Fibroblast of skin of right quadriceps (primary cell): Measurements from ENCODE around the gene LTK.

ENCODE experiments used
- DNase-seq: peaks from one replicate; pipeline ENCODE4 v3.0.0-alpha.2; 2013

Gene LTK

GRCh38 chr15:41523097-41523496 is 9.5 kb upstream of the LTK start:
- DNase-seq, result no peak

GRCh38 chr15:41521614-41522013 is 8.0 kb upstream of the LTK start:
- no peak for DNase-seq

GRCh38 chr15:41520636-41521035 is 7.0 kb upstream of the LTK start:
- DNase-seq, result no peak

- no peak for DNase-seq
These were observed 4.3 kb upstream of the LTK start for GRCh38 chr15:41517895-41518449.

GRCh38 chr15:41512940-41513505 is 604 bp downstream of the LTK start:
- DNase-seq, result no peak

GRCh38 chr15:41512512-41512939 is 1.1 kb downstream of the LTK start:
- no peak for DNase-seq

- no peak for DNase-seq
These were observed 1.7 kb downstream of the LTK start for GRCh38 chr15:41511899-41512369.

- DNase-seq, result no peak
These were observed 2.2 kb downstream of the LTK start for GRCh38 chr15:41511331-41511898.

GRCh38 chr15:41510728-41511127 is 2.9 kb downstream of the LTK start:
- no peak for DNase-seq

GRCh38 chr15:41507820-41508290 is 5.8 kb downstream of the LTK start:
- no peak for DNase-seq

GRCh38 chr15:41506796-41507341 is 6.8 kb downstream of the LTK start:
- no peak for DNase-seq

GRCh38 chr15:41505776-41506175 is 7.9 kb downstream of the LTK start:
- DNase-seq, result no peak

GRCh38 chr15:41504751-41505492 is 8.7 kb downstream of the LTK start:
- no peak for DNase-seq

- no peak for DNase-seq
These were observed 10.0 kb downstream of the LTK start for GRCh38 chr15:41503669-41504010.

GRCh38 chr15:41502795-41503668 is 10.6 kb downstream of the LTK start:
- DNase-seq, result no peak

GRCh38 chr15:41501931-41502794 is 11.5 kb downstream of the LTK start:
- no peak for DNase-seq

GRCh38 chr15:41501191-41501917 is 12.3 kb downstream of the LTK start:
- no peak for DNase-seq

GRCh38 chr15:41499109-41499851 is 14.3 kb downstream of the LTK start:
- peak; percentile 29 for DNase-seq

- no peak for DNase-seq
These were observed 15.0 kb downstream of the LTK start for GRCh38 chr15:41498657-41499056.
